SK-N-SH treated with all-trans-retinoic acid at 6 μM for 48 hours (cell line): ENCODE results near the gene GALM.

ENCODE experiments used
- ARNTL ChIP-seq: fragments of 450-650 bp; formaldehyde crosslinking; IDR thresholded peaks from 2 replicates; pipeline ENCODE4 v1.5.0; 2020; ENCODE audit warnings: low read depth, mild to moderate bottlenecking, moderate library complexity, borderline replicate concordance
- CREB5 ChIP-seq: fragments of 250-450 bp; sonication (Bioruptor Pico); IDR thresholded peaks from 2 replicates; pipeline ENCODE4 v1.5.1; 2020; ENCODE audit warnings: low read depth, mild to moderate bottlenecking, moderate library complexity
- RARB ChIP-seq: fragments of 250-450 bp; sonication (Bioruptor Pico); IDR thresholded peaks from 2 replicates; pipeline ENCODE4 v1.8.0; 2021; ENCODE audit warnings: mild to moderate bottlenecking, moderate library complexity
- TCF4 ChIP-seq: fragments of 250-450 bp; sonication (Bioruptor Pico); IDR thresholded peaks from 2 replicates; pipeline ENCODE4 v1.8.0; 2021; ENCODE audit warnings: mild to moderate bottlenecking, moderate library complexity, borderline replicate concordance
- TOX ChIP-seq: fragments of 250-450 bp; sonication (Bioruptor Pico); IDR thresholded peaks from 2 replicates; pipeline ENCODE4 v1.8.0; 2021; ENCODE audit warnings: mild to moderate bottlenecking, moderate library complexity, borderline replicate concordance
- ZFP30 ChIP-seq: fragments of 450-650 bp; formaldehyde crosslinking; IDR thresholded peaks from 2 replicates; pipeline ENCODE4 v1.5.0; 2022; ENCODE audit warnings: mild to moderate bottlenecking, moderate library complexity
- ZNF8 ChIP-seq: fragments of 450-650 bp; formaldehyde crosslinking; IDR thresholded peaks from 2 replicates; pipeline ENCODE4 v1.5.0; 2020; ENCODE audit warnings: mild to moderate bottlenecking, moderate library complexity
- TF ChIP-seq, protein P1 (sequence below): fragments of 250-450 bp; sonication (Bioruptor Pico); IDR thresholded peaks from 2 replicates; pipeline ENCODE4 v1.8.0; 2020; ENCODE audit warnings: mild to moderate bottlenecking, moderate library complexity, borderline replicate concordance
- TF ChIP-seq, protein P2 (sequence below): fragments of 250-450 bp; sonication (Bioruptor Pico); IDR thresholded peaks from 2 replicates; pipeline ENCODE4 v1.5.0; 2020; ENCODE audit warnings: mild to moderate bottlenecking, moderate library complexity

- TF ChIP-seq TCF4 (CRISPR knock-in tag) (peak; percentile 80), ZFP30 (CRISPR knock-in tag) (no peak), ARNTL (CRISPR knock-in tag) (no peak), CREB5 (CRISPR knock-in tag) (no peak), ZNF8 (CRISPR knock-in tag) (no peak), TOX (CRISPR knock-in tag) (no peak), RARB (no peak)
- TF ChIP-seq, protein P1, sequence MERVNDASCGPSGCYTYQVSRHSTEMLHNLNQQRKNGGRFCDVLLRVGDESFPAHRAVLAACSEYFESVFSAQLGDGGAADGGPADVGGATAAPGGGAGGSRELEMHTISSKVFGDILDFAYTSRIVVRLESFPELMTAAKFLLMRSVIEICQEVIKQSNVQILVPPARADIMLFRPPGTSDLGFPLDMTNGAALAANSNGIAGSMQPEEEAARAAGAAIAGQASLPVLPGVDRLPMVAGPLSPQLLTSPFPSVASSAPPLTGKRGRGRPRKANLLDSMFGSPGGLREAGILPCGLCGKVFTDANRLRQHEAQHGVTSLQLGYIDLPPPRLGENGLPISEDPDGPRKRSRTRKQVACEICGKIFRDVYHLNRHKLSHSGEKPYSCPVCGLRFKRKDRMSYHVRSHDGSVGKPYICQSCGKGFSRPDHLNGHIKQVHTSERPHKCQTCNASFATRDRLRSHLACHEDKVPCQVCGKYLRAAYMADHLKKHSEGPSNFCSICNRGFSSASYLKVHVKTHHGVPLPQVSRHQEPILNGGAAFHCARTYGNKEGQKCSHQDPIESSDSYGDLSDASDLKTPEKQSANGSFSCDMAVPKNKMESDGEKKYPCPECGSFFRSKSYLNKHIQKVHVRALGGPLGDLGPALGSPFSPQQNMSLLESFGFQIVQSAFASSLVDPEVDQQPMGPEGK (CRISPR knock-in tag) = no peak
- TF ChIP-seq, protein P2, sequence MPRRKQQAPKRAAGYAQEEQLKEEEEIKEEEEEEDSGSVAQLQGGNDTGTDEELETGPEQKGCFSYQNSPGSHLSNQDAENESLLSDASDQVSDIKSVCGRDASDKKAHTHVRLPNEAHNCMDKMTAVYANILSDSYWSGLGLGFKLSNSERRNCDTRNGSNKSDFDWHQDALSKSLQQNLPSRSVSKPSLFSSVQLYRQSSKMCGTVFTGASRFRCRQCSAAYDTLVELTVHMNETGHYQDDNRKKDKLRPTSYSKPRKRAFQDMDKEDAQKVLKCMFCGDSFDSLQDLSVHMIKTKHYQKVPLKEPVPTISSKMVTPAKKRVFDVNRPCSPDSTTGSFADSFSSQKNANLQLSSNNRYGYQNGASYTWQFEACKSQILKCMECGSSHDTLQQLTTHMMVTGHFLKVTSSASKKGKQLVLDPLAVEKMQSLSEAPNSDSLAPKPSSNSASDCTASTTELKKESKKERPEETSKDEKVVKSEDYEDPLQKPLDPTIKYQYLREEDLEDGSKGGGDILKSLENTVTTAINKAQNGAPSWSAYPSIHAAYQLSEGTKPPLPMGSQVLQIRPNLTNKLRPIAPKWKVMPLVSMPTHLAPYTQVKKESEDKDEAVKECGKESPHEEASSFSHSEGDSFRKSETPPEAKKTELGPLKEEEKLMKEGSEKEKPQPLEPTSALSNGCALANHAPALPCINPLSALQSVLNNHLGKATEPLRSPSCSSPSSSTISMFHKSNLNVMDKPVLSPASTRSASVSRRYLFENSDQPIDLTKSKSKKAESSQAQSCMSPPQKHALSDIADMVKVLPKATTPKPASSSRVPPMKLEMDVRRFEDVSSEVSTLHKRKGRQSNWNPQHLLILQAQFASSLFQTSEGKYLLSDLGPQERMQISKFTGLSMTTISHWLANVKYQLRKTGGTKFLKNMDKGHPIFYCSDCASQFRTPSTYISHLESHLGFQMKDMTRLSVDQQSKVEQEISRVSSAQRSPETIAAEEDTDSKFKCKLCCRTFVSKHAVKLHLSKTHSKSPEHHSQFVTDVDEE (CRISPR knock-in tag) = 0 out of 2 replicates have a peak, but pooled peaks have one; percentile 71
Observed at GRCh38 chr2:38633895-38634294, 32.0 kb upstream of the GALM start.
